ENCODE data around the gene DNAJB7.
"Not testable (repeated sequence)": the region's sequence is repeated elsewhere in the genome, so short reads cannot be mapped to it uniquely, and the experiment has no call there.

DNAJB7 gene

GRCh38 chr22:40889116-40889515 is 27.2 kb upstream of the DNAJB7 start:
- H3K4me3 Mint-ChIP-seq = no peak overlapping the region
- H3K9me3 Mint-ChIP-seq = no peaks in the 10 kb centered on the region
- no peaks in the 10 kb centered on the region for H3K27me3 Mint-ChIP-seq (ENCODE audit: low read depth)
- H3K36me3 Mint-ChIP-seq (ENCODE audit: low read depth) = peaks cover 53% of the 10 kb centered on the region
- no peak overlapping the region for H3K27ac Mint-ChIP-seq
- TF ChIP-seq CTCF (IDR thresholded peaks at IDR 0.05; ENCODE audit: unreplicated experiment in 3 of 3) = no peak
- H3K4me1 Mint-ChIP-seq = no peaks in the 10 kb centered on the region

GRCh38 chr22:40878922-40879321 is 17.0 kb upstream of the DNAJB7 start:
- Mint-ChIP-seq H3K4me3 (no peak overlapping the region), H3K27me3 (ENCODE audit: low read depth) (no peaks in the 10 kb centered on the region), H3K9me3 (no peaks in the 10 kb centered on the region), H3K4me1 (no peaks in the 10 kb centered on the region), H3K36me3 (ENCODE audit: low read depth) (peaks cover 22% of the 10 kb centered on the region), H3K27ac (no peak overlapping the region)
- TF ChIP-seq CTCF (IDR thresholded peaks at IDR 0.05; ENCODE audit: unreplicated experiment in 3 of 3) = no peak

GRCh38 chr22:40877488-40877887 is 15.6 kb upstream of the DNAJB7 start:
- no peaks in the 10 kb centered on the region for H3K4me1 Mint-ChIP-seq
- H3K36me3 Mint-ChIP-seq (ENCODE audit: low read depth) = peaks cover 18% of the 10 kb centered on the region
- no peak overlapping the region for H3K4me3 Mint-ChIP-seq
- H3K27me3 Mint-ChIP-seq (ENCODE audit: low read depth) = no peaks in the 10 kb centered on the region
- peak overlapping the region in 1 of 3 experiments; percentile 8 for H3K27ac Mint-ChIP-seq
- no peaks in the 10 kb centered on the region for H3K9me3 Mint-ChIP-seq
- TF ChIP-seq CTCF (IDR thresholded peaks at IDR 0.05; ENCODE audit: unreplicated experiment in 3 of 3) = no peak

GRCh38 chr22:40876907-40877306 is 15.0 kb upstream of the DNAJB7 start:
- H3K4me3 Mint-ChIP-seq = no peak overlapping the region
- H3K36me3 Mint-ChIP-seq (ENCODE audit: low read depth) = peaks cover 16% of the 10 kb centered on the region
- H3K4me1 Mint-ChIP-seq = no peaks in the 10 kb centered on the region
- TF ChIP-seq CTCF (IDR thresholded peaks at IDR 0.05; ENCODE audit: unreplicated experiment in 3 of 3) = no peak
- H3K27ac Mint-ChIP-seq = peak overlapping the region in 1 of 3 experiments; percentile 8
- H3K27me3 Mint-ChIP-seq (ENCODE audit: low read depth) = no peaks in the 10 kb centered on the region
- no peaks in the 10 kb centered on the region for H3K9me3 Mint-ChIP-seq

- no peaks in the 10 kb centered on the region for H3K27me3 Mint-ChIP-seq (ENCODE audit: low read depth)
- H3K4me3 Mint-ChIP-seq = no peak overlapping the region
- TF ChIP-seq CTCF (IDR thresholded peaks at IDR 0.05; ENCODE audit: unreplicated experiment in 3 of 3) = no peak
- H3K27ac Mint-ChIP-seq = no peak overlapping the region
- peaks cover 9% of the 10 kb centered on the region for H3K36me3 Mint-ChIP-seq (ENCODE audit: low read depth)
- no peaks in the 10 kb centered on the region for H3K4me1 Mint-ChIP-seq
- no peaks in the 10 kb centered on the region for H3K9me3 Mint-ChIP-seq
These were observed 13.2 kb upstream of the DNAJB7 start for GRCh38 chr22:40875111-40875510.

GRCh38 chr22:40874016-40874415 is 12.1 kb upstream of the DNAJB7 start:
- Mint-ChIP-seq H3K27ac (no peak overlapping the region), H3K4me3 (no peak overlapping the region), H3K36me3 (ENCODE audit: low read depth) (peaks cover 10% of the 10 kb centered on the region), H3K4me1 (no peaks in the 10 kb centered on the region), H3K27me3 (ENCODE audit: low read depth) (no peaks in the 10 kb centered on the region), H3K9me3 (no peaks in the 10 kb centered on the region)
- no peak for TF ChIP-seq CTCF (IDR thresholded peaks at IDR 0.05; ENCODE audit: unreplicated experiment in 3 of 3)

- H3K27me3 Mint-ChIP-seq (ENCODE audit: low read depth); H3K4me3 Mint-ChIP-seq; H3K36me3 Mint-ChIP-seq (ENCODE audit: low read depth); H3K27ac Mint-ChIP-seq; H3K4me1 Mint-ChIP-seq; H3K9me3 Mint-ChIP-seq: not testable (repeated sequence)
These were observed 6.5 kb upstream of the DNAJB7 start for GRCh38 chr22:40868379-40868778.
